H1 (cell line): ENCODE results near the gene KCP. TPM values are rescaled to one million over a fixed set of nuclear protein-coding genes. Genes with fewer than 3 reads are reported as not detected.

Experiments used
- CTCF ChIA-PET: fragments of 300-600 bp; sonication (Branson Sonifier 250); formaldehyde crosslinking; loops from one replicate; lab custom pipeline; 2021; ENCODE audit not compliant: partially characterized antibody; lab: Charles Lee
- POLR2A ChIA-PET: fragments of 300-600 bp; sonication (Branson Sonifier 250); formaldehyde crosslinking; loops from one replicate; lab custom pipeline; 2021; ENCODE audit warnings: inconsistent platforms; ENCODE audit not compliant: partially characterized antibody; lab: Charles Lee
- DNase-seq, 2 experiments: peaks; one replicate each; pipeline versions ENCODE4 v3.0.0 to v3.0.0-alpha.2; 2010 to 2022; ENCODE audit warnings: low spot score in 2 of 2, low read depth in 1 of 2, mixed read lengths in 1 of 2
- FAIRE-seq: peaks from 2 replicates; lab custom pipeline; 2011; peaks lifted over from hg19 to GRCh38; lab: Jason Lieb, UNC
- H2AFZ ChIP-seq: 2 replicates; pipeline ENCODE4 v1.8.1; 2012; ENCODE audit warnings: low read length, inconsistent platforms
- H2AK5ac ChIP-seq: 2 replicates; pipeline ENCODE4 v1.6.1; 2013; ENCODE audit warnings: low read depth, low read length
- H2BK120ac ChIP-seq: replicated peaks from 2 replicates; pipeline ENCODE3; 2013; ENCODE audit warnings: low read depth, low read length, inconsistent platforms
- H2BK12ac ChIP-seq: 2 replicates; pipeline ENCODE4 v1.6.1; 2013; ENCODE audit warnings: low read depth, low read length
- H2BK15ac ChIP-seq: 2 replicates; pipeline ENCODE4 v1.6.1; 2013; ENCODE audit warnings: low read length
- H2BK20ac ChIP-seq: 2 replicates; pipeline ENCODE4 v1.6.1; 2013; ENCODE audit warnings: low read length
- H2BK5ac ChIP-seq: 2 replicates; pipeline ENCODE4 v1.6.1; 2013; ENCODE audit warnings: low read depth, low read length
- H3K14ac ChIP-seq: 2 replicates; pipeline ENCODE4 v1.6.1; 2013; ENCODE audit warnings: inconsistent platforms; ENCODE audit not compliant: insufficient read length
- H3K18ac ChIP-seq: 2 replicates; pipeline ENCODE4 v1.6.1; 2013; ENCODE audit warnings: low read length; ENCODE audit errors: extremely low read depth
- H3K23ac ChIP-seq: 2 replicates; pipeline ENCODE4 v1.6.1; 2013; ENCODE audit warnings: inconsistent platforms; ENCODE audit not compliant: insufficient read length
- H3K23me2 ChIP-seq: 2 replicates; pipeline ENCODE4 v1.6.1; 2013; ENCODE audit warnings: low read depth, low read length
- H3K27ac ChIP-seq: 2 replicates; pipeline ENCODE4 v1.6.1; 2011; ENCODE audit warnings: low read depth, low read length, inconsistent platforms
- H3K27me3 ChIP-seq, 4 experiments: replicated peaks in 1 of 4; 1 replicate in 1 of 4; 2 replicates in 3 of 4; pipeline versions ENCODE4 v1.6.1 to v1.8.1; 2011 to 2013; ENCODE audit warnings: low read length in 3 of 4, mild to moderate bottlenecking in 3 of 4, inconsistent platforms in 2 of 4, mixed read lengths in 2 of 4, moderate library complexity in 1 of 4; ENCODE audit not compliant: control insufficient read depth in 3 of 4, insufficient read depth in 3 of 4; ENCODE audit errors: extremely low read depth in 1 of 4
- H3K36me3 ChIP-seq, 4 experiments: 2 replicates each; pipeline versions ENCODE4 v1.6.1 to v1.8.1; 2011 to 2013; ENCODE audit warnings: mild to moderate bottlenecking in 4 of 4, low read length in 3 of 4, moderate library complexity in 2 of 4, control low read depth in 1 of 4, inconsistent platforms in 1 of 4; ENCODE audit not compliant: insufficient read depth in 4 of 4, control insufficient read depth in 2 of 4
- H3K4ac ChIP-seq: replicated peaks from 2 replicates; pipeline ENCODE3; 2013; ENCODE audit warnings: low read length, low read depth, mixed read lengths, inconsistent platforms; ENCODE audit not compliant: insufficient read length
- H3K4me1 ChIP-seq, 4 experiments: replicated peaks in 1 of 4; 1 replicate in 1 of 4; 2 replicates in 3 of 4; pipeline versions ENCODE4 v1.6.1 to v1.8.1; 2011 to 2013; ENCODE audit warnings: low read length in 3 of 4, inconsistent platforms in 2 of 4, mixed read lengths in 1 of 4; ENCODE audit not compliant: insufficient read depth in 4 of 4, control insufficient read depth in 3 of 4
- H3K4me2 ChIP-seq, 2 experiments: 2 replicates each; pipeline versions ENCODE4 v1.6.1 to v1.8.1; 2011 to 2013; ENCODE audit warnings: low read depth in 2 of 2, low read length in 2 of 2, control low read depth in 1 of 2, inconsistent platforms in 1 of 2, mild to moderate bottlenecking in 1 of 2; ENCODE audit not compliant: insufficient read depth in 1 of 2
- H3K4me3 ChIP-seq, 4 experiments: fragments of 200-600, 300-600 bp in 1 of 4; sonication (generic), shearing (Covaris generic), sonication (Bioruptor Twin) in 1 of 4; 2 replicates each; pipeline versions ENCODE4 v1.5.1 to v1.8.1; 2011 to 2016; ENCODE audit warnings: low read length in 4 of 4, low read depth in 3 of 4, control low read depth in 2 of 4, inconsistent platforms in 2 of 4, mild to moderate bottlenecking in 2 of 4, mixed read lengths in 1 of 4, moderate library complexity in 1 of 4; ENCODE audit not compliant: insufficient read depth in 2 of 4; ENCODE audit errors: extremely low read depth in 1 of 4
- H3K56ac ChIP-seq: replicated peaks from 2 replicates; pipeline ENCODE3; 2013; ENCODE audit warnings: low read depth, mild to moderate bottlenecking, mixed read lengths, low read length, inconsistent platforms; ENCODE audit not compliant: insufficient read length
- H3K79me1 ChIP-seq: 2 replicates; pipeline ENCODE4 v1.6.1; 2013; ENCODE audit warnings: low read depth, low read length, control low read depth
- H3K79me2 ChIP-seq, 2 experiments: 2 replicates each; pipeline versions ENCODE4 v1.6.1 to v1.8.1; 2012 to 2013; ENCODE audit warnings: low read length in 2 of 2, mild to moderate bottlenecking in 2 of 2, inconsistent platforms in 1 of 2; ENCODE audit not compliant: insufficient read depth in 2 of 2, control insufficient read depth in 1 of 2
- H3K9ac ChIP-seq, 4 experiments: replicated peaks in 1 of 4; 1 replicate in 1 of 4; 2 replicates in 3 of 4; pipeline versions ENCODE4 v1.6.1 to v1.8.1; 2011 to 2013; ENCODE audit warnings: low read depth in 3 of 4, low read length in 3 of 4, control low read depth in 2 of 4, mild to moderate bottlenecking in 2 of 4, moderate library complexity in 2 of 4, inconsistent platforms in 1 of 4; ENCODE audit errors: extremely low read depth in 1 of 4
- H3K9me3 ChIP-seq, 2 experiments: 2 replicates each; pipeline versions ENCODE4 v1.6.1 to v1.8.1; 2012 to 2013; ENCODE audit warnings: mild to moderate bottlenecking in 2 of 2, moderate library complexity in 2 of 2, control low read depth in 1 of 2, inconsistent platforms in 1 of 2, low read depth in 1 of 2, low read length in 1 of 2, mixed read lengths in 1 of 2; ENCODE audit not compliant: insufficient read depth in 2 of 2
- H4K20me1 ChIP-seq, 2 experiments: replicated peaks in 1 of 2; 2 replicates each; pipeline versions ENCODE3 to v1.8.1; 2011 to 2013; ENCODE audit warnings: inconsistent platforms in 2 of 2, low read length in 2 of 2, mild to moderate bottlenecking in 1 of 2; ENCODE audit not compliant: insufficient read depth in 2 of 2, control insufficient read depth in 1 of 2
- H4K5ac ChIP-seq: 2 replicates; pipeline ENCODE4 v1.6.1; 2013; ENCODE audit warnings: low read length, low read depth, mixed read lengths, inconsistent platforms; ENCODE audit not compliant: insufficient read length
- H4K8ac ChIP-seq: 2 replicates; pipeline ENCODE4 v1.8.0; 2013; ENCODE audit warnings: mild to moderate bottlenecking, moderate library complexity, low read length, inconsistent platforms; ENCODE audit not compliant: insufficient read depth; ENCODE audit errors: extremely low read depth
- H4K91ac ChIP-seq: replicated peaks from 2 replicates; pipeline ENCODE3; 2013; ENCODE audit warnings: low read length, mixed read lengths, inconsistent platforms; ENCODE audit not compliant: insufficient read length
- CTCF ChIP-seq, 3 experiments: IDR thresholded peaks; 1 replicate in 2 of 3; 2 replicates in 1 of 3; pipeline versions ENCODE4 v1.5.1 to v1.6.1; 2011; ENCODE audit warnings: low read length in 3 of 3, mild to moderate bottlenecking in 3 of 3, inconsistent platforms in 2 of 3, low read depth in 1 of 3, moderate library complexity in 1 of 3; ENCODE audit not compliant: insufficient read depth in 1 of 3; ENCODE audit errors: control extremely low read depth in 1 of 3
- E2F6 ChIP-seq: IDR thresholded peaks from 2 replicates; pipeline ENCODE4 v1.6.1; 2012; ENCODE audit warnings: inconsistent platforms
- EZH2 ChIP-seq: fragments of 200-600 bp; sonication (generic); IDR thresholded peaks from 2 replicates; pipeline ENCODE4 v1.7.1; 2012; ENCODE audit warnings: low read depth, mild to moderate bottlenecking, moderate library complexity, low read length, inconsistent platforms; ENCODE audit not compliant: severe bottlenecking
- HDAC2 ChIP-seq, 2 experiments: fragments of 300-600 bp in 1 of 2; sonication (generic) in 1 of 2; IDR thresholded peaks; 2 replicates each; pipeline ENCODE4 v1.6.1; 2011 to 2012; ENCODE audit warnings: low read depth in 2 of 2, low read length in 2 of 2, mild to moderate bottlenecking in 2 of 2, moderate library complexity in 2 of 2, borderline replicate concordance in 1 of 2, inconsistent platforms in 1 of 2
- HDAC6 ChIP-seq: IDR thresholded peaks from one replicate; pipeline ENCODE4 v1.7.1; 2012; ENCODE audit warnings: low read depth, mild to moderate bottlenecking, inconsistent platforms, low read length, moderate library complexity
- MAFK ChIP-seq: IDR thresholded peaks from 2 replicates; pipeline ENCODE4 v1.6.1; 2012; ENCODE audit warnings: low read depth, mild to moderate bottlenecking, improper control_type of control experiment, low read length
- RAD21 ChIP-seq, 2 experiments: IDR thresholded peaks in 1 of 2; conservative IDR thresholded peaks in 1 of 2; 2 replicates each; pipeline ENCODE4 v1.6.1; 2011; ENCODE audit warnings: low read depth in 2 of 2, low read length in 2 of 2, improper control_type of control experiment in 1 of 2, inconsistent platforms in 1 of 2, mild to moderate bottlenecking in 1 of 2, moderate library complexity in 1 of 2
- RBBP5 ChIP-seq: IDR thresholded peaks from 2 replicates; pipeline ENCODE4 v1.7.1; 2012; ENCODE audit warnings: low read depth, mild to moderate bottlenecking, inconsistent platforms, low read length, moderate library complexity, borderline replicate concordance
- SP1 ChIP-seq: IDR thresholded peaks from 2 replicates; pipeline ENCODE4 v1.6.1; 2011; ENCODE audit warnings: low read depth, low read length
- TEAD4 ChIP-seq: IDR thresholded peaks from 2 replicates; pipeline ENCODE4 v1.6.1; 2012; ENCODE audit warnings: low read depth, low read length, inconsistent platforms, mixed read lengths
- WGBS, 2 experiments: shearing (Covaris generic) in 1 of 2; methylation state at CpG; one replicate each; pipeline versions ENCODE4 v1.1.6 to v1.1.7; 2013 to 2015; ENCODE audit warnings: low lambda C conversion rate in 2 of 2, mixed read lengths in 2 of 2, inconsistent platforms in 1 of 2, low coverage in 1 of 2, missing lambda C conversion rate in 1 of 2; ENCODE audit not compliant: insufficient replicate concordance in 2 of 2, insufficient coverage in 1 of 2, insufficient read length in 1 of 2; ENCODE audit errors: extremely low coverage in 1 of 2, missing lambda C conversion rate in 1 of 2; 5-methylcytosine and 5-hydroxymethylcytosine counted together
- polyA plus RNA-seq, 7 experiments: library from polyadenylated mRNA; depleted of rRNA in 3 of 7; stranded (reverse) in 5 of 7; unstranded in 2 of 7; fragments of >200 nt in 5 of 7; fragments of 200-250 nt in 2 of 7; gene quantifications; 1 replicate in 5 of 7; 2 replicates in 1 of 7; 4 replicates in 1 of 7; pipeline versions ENCODE4 v1.2.1 to v1.2.3, GENCODE V29; 2011 to 2013; ENCODE audit warnings: missing spikeins in 2 of 7, mixed read lengths in 2 of 7
- total RNA-seq: library from RNA; stranded (reverse); fragmentation: NEBNext Ultra II Directional; extraction: Animal tissue kit (Norgen Biotek cat#: 25700); gene quantifications from 2 replicates; pipeline ENCODE4 v1.2.1, GENCODE V29; 2021

The KCP gene
- total and polyA plus RNA-seq, 2 of the 8 experiments (the other 6 are each of a cell fraction or from before 2014, with no cell fraction given), result 1.3 to 2.0 TPM

- Histone ChIP-seq H3K4me3 (no peak overlapping the region), H2AK5ac (no peak overlapping the region), H4K5ac (no peak overlapping the region), H3K18ac (no peak overlapping the region), H3K9ac (no peak overlapping the region), H3K56ac (no peak overlapping the region), H4K8ac (no peak overlapping the region; the same call in 1 of the 2 replicates), H4K20me1 (peaks cover 0 to 2% of the 10 kb centered on the region in 2 experiments), H3K79me1 (no peaks in the 10 kb centered on the region), H3K9me3 (no peaks in the 10 kb centered on the region), H3K36me3 (no peaks in the 10 kb centered on the region), H3K79me2 (no peaks in the 10 kb centered on the region), H2AFZ (no peak overlapping the region), H3K27me3 (no peaks in the 10 kb centered on the region), H3K4me2 (no peak overlapping the region), H2BK120ac (no peak overlapping the region), H3K23ac (no peak overlapping the region), H3K23me2 (no peaks in the 10 kb centered on the region), H3K4me1 (no peaks in the 10 kb centered on the region; a peak in 1 of 7 replicates), H4K91ac (no peak overlapping the region), H3K14ac (no peak overlapping the region), H2BK12ac (no peak overlapping the region), H3K27ac (no peak overlapping the region), H2BK15ac (no peak overlapping the region), H2BK20ac (no peak overlapping the region), H2BK5ac (no peak overlapping the region), H3K4ac (no peak overlapping the region)
- 93% methylated on average over 8 of the region's 16 CpGs; no CpG with 5 or more reads in 1 of the 2 experiments for WGBS, 2 experiments
- POLR2A ChIA-PET, result no interaction called here
- DNase-seq, result no peak
- no peak for FAIRE-seq
- CTCF ChIA-PET, result interaction anchor here (1.6 to 11.5 kb wide), 4 partner anchors 8 to 34 kb away, joined by 6 to 148 read pairs (median 14); partner anchors contain the start of gene ATP6V1F
- TF ChIP-seq HDAC6 (no peak), SP1 (no peak), RBBP5 (no peak), CTCF (IDR thresholded peaks at IDR 0.05; ENCODE audit: control extremely low read depth in 1 of 3, insufficient read depth in 1 of 3, low read depth in 1 of 3, low read length in 3 of 3) (no peak), TEAD4 (no peak), EZH2 (no peak), RAD21 (IDR thresholded peaks at IDR 0.05 in 1 of 2, conservative IDR thresholded peaks at IDR 0.05 in 1 of 2; ENCODE audit: low read depth in 2 of 2, low read length in 2 of 2) (no peak), E2F6 (no peak), HDAC2 (IDR thresholded peaks at IDR 0.05; ENCODE audit: borderline replicate concordance in 1 of 2, low read depth in 2 of 2, low read length in 2 of 2) (no peak), MAFK (no peak)
Measured at GRCh38 chr7:128849156-128849515, 61.4 kb downstream of the KCP start.
